Iris pigment epithelial cell (primary cell): ENCODE data around the gene ZNF677.
"Not testable (repeated sequence)": the region's sequence is repeated elsewhere in the genome, so short reads cannot be mapped to it uniquely, and the experiment has no call there.

Experiments
- DNase-seq: peaks from one replicate; pipeline ENCODE4 v3.0.0-alpha.2; 2011; ENCODE audit warnings: low read depth

Gene ZNF677

GRCh38 chr19:53254411-53255341 is at the start of gene ZNF677:
ZNF677 (minus strand) TSS chr19:53254873; CDS start chr19:53251550, 3,323 bp downstream.
- peak; percentile 93 for DNase-seq

- not testable (repeated sequence) for DNase-seq
Measured at GRCh38 chr19:53301341-53301740, 46.7 kb upstream of the ZNF677 start.

- no peak for DNase-seq
Measured at GRCh38 chr19:53294786-53295441, 40.2 kb upstream of the ZNF677 start.

GRCh38 chr19:53290758-53291549 is 36.3 kb upstream of the ZNF677 start:
- DNase-seq = no peak

- no peak for DNase-seq
Measured at GRCh38 chr19:53285087-53285486, 30.4 kb upstream of the ZNF677 start.

- DNase-seq = not testable (repeated sequence)
Measured at GRCh38 chr19:53281947-53282346, 27.3 kb upstream of the ZNF677 start.

- no peak for DNase-seq
Measured at GRCh38 chr19:53275480-53275879, 20.8 kb upstream of the ZNF677 start.

- DNase-seq = no peak
Measured at GRCh38 chr19:53272044-53272443, 17.4 kb upstream of the ZNF677 start.

- not testable (repeated sequence) for DNase-seq
Measured at GRCh38 chr19:53269861-53270260, 15.2 kb upstream of the ZNF677 start.

GRCh38 chr19:53267623-53268022 is 12.9 kb upstream of the ZNF677 start, which contains the start of gene VN1R4:
VN1R4 (minus strand) TSS chr19:53267723; CDS start chr19:53267665, 58 bp downstream.
- DNase-seq = not testable (repeated sequence)

GRCh38 chr19:53257715-53258342 is 3.2 kb upstream of the ZNF677 start, which contains the start of gene VN1R2:
VN1R2 (plus strand) TSS chr19:53258292; CDS start chr19:53258376, 84 bp downstream.
- not testable (repeated sequence) for DNase-seq

- DNase-seq = no peak
Measured at GRCh38 chr19:53246498-53246897, 8.2 kb downstream of the ZNF677 start.

- no peak for DNase-seq
Measured at GRCh38 chr19:53237114-53237777, 17.4 kb downstream of the ZNF677 start.

- no peak for DNase-seq
Measured at GRCh38 chr19:53224606-53225005, 30.1 kb downstream of the ZNF677 start.

GRCh38 chr19:53222716-53223115 is 32.0 kb downstream of the ZNF677 start:
- not testable (repeated sequence) for DNase-seq

- DNase-seq = no peak
Measured at GRCh38 chr19:53212703-53213320, 41.9 kb downstream of the ZNF677 start.

- not testable (repeated sequence) for DNase-seq
Measured at GRCh38 chr19:53211554-53211953, 43.1 kb downstream of the ZNF677 start.

- DNase-seq = peak; percentile 91
Measured at GRCh38 chr19:53196777-53197396, 57.8 kb downstream of the ZNF677 start.

- DNase-seq = peak; percentile 85
Measured at GRCh38 chr19:53195265-53195903, 59.3 kb downstream of the ZNF677 start.
